OCI-LY7 (cell line): ENCODE data around the gene LCN9.

ENCODE experiments used
- CTCF ChIP-seq: fragments of 200-600 bp; sonication (generic); conservative IDR thresholded peaks from 2 replicates; pipeline ENCODE4 v1.5.1; 2014; ENCODE audit warnings: mild to moderate bottlenecking, antibody characterized with exemption, low read length, moderate library complexity, mixed read lengths
- EZH2phosphoT487 ChIP-seq: fragments of 200-600 bp; sonication (generic); IDR thresholded peaks from 2 replicates; pipeline ENCODE4 v1.6.1; 2018; ENCODE audit warnings: low read depth, borderline replicate concordance, mild to moderate bottlenecking, mixed run types, antibody characterized with exemption, low read length, moderate library complexity, mixed read lengths

- TF ChIP-seq CTCF: no peak
- no peak for TF ChIP-seq EZH2phosphoT487
These were observed 2.7 kb downstream of the LCN9 start for GRCh38 chr9:135665795-135666189.
